ENCODE data around the gene ST6GAL2.

Gene ST6GAL2

GRCh38 chr2:106899786-106900530 lies 14.0 kb upstream of the ST6GAL2 start:
- TF ChIP-seq CTCF (IDR thresholded peaks at IDR 0.05; ENCODE audit: low read depth, low read length) = no peak
- H3K4me3 ChIP-seq (ENCODE audit: low read depth, low read length) = no peak overlapping the region

GRCh38 chr2:106894545-106894944 lies 8.6 kb upstream of the ST6GAL2 start:
- no peak overlapping the region for H3K4me3 ChIP-seq (ENCODE audit: low read depth, low read length)
- TF ChIP-seq CTCF (IDR thresholded peaks at IDR 0.05; ENCODE audit: low read depth, low read length) = no peak

- TF ChIP-seq CTCF (IDR thresholded peaks at IDR 0.05; ENCODE audit: low read depth, low read length) = no peak
Measured at GRCh38 chr2:106892048-106892447, 6.1 kb upstream of the ST6GAL2 start.

GRCh38 chr2:106890606-106891005 lies 4.6 kb upstream of the ST6GAL2 start:
- no peak for TF ChIP-seq CTCF (IDR thresholded peaks at IDR 0.05; ENCODE audit: low read depth, low read length)
- H3K4me3 ChIP-seq (ENCODE audit: low read depth, low read length) = no peak overlapping the region

More at GRCh38 chr2:106892048-106892447, 6.1 kb upstream of the ST6GAL2 start:
- no peak overlapping the region for H3K4me3 ChIP-seq (ENCODE audit: low read depth, low read length)

GRCh38 chr2:106886916-106887758 lies 1.2 kb upstream of the ST6GAL2 start:
- H3K4me3 ChIP-seq (ENCODE audit: low read depth, low read length) = no peak overlapping the region
- no peak for TF ChIP-seq CTCF (IDR thresholded peaks at IDR 0.05; ENCODE audit: low read depth, low read length)

- no peak for TF ChIP-seq CTCF (IDR thresholded peaks at IDR 0.05; ENCODE audit: low read depth, low read length)
- no peak overlapping the region for H3K4me3 ChIP-seq (ENCODE audit: low read depth, low read length)
Measured at GRCh38 chr2:106885329-106885728, 638 bp downstream of the ST6GAL2 start.

- TF ChIP-seq CTCF (IDR thresholded peaks at IDR 0.05; ENCODE audit: low read depth, low read length) = no peak
- H3K4me3 ChIP-seq (ENCODE audit: low read depth, low read length) = no peak overlapping the region
Measured at GRCh38 chr2:106882673-106883072, 3.3 kb downstream of the ST6GAL2 start.

All from WI38 (cell line).